A549 (cell line): ENCODE results near the gene UGT3A2. TPM values are rescaled to one million over a fixed set of nuclear protein-coding genes. Genes with fewer than 3 reads are reported as not detected.

Experiments
- ATAC-seq, 2 experiments: fragments of 200-7000 bp in 1 of 2; fragments of >200 bp in 1 of 2; cut with Nextera tagmentation in 1 of 2; cut with Tn5 transposase in 1 of 2; 3 replicates each; pipeline versions ENCODE4 v1.8.0 to v1.9.1; 2018 to 2020; ENCODE audit warnings: mild to moderate bottlenecking in 1 of 2, moderate library complexity in 1 of 2
- CTCF ChIA-PET: fragments of 300-600 bp; sonication (Branson Sonifier 250); formaldehyde crosslinking; extraction: SDS; loops from one replicate; lab custom pipeline; 2021; ENCODE audit warnings: antibody characterized with exemption, inconsistent platforms; lab: Yijun Ruan, JAX
- POLR2A ChIA-PET: fragments of 350-600 bp; formaldehyde crosslinking; extraction: SDS; loops from one replicate; lab custom pipeline; 2021; ENCODE audit warnings: antibody characterized with exemption, inconsistent platforms; lab: Yijun Ruan, JAX
- DNase-seq, 2 experiments: peaks; one replicate each; pipeline versions ENCODE4 v3.0.0 to v3.0.0-alpha.2; 2011 to 2016; ENCODE audit warnings: low read depth in 1 of 2, low spot score in 1 of 2
- FAIRE-seq: peaks from 2 replicates; lab custom pipeline; 2011; peaks lifted over from hg19 to GRCh38; lab: Jason Lieb, UNC
- H3K27ac ChIP-seq, 2 experiments: fragments of >200 bp; sonication (Bioruptor Twin); formaldehyde crosslinking; 3 replicates each; pipeline ENCODE4 v1.5.1; 2016 to 2017
- H3K4me1 ChIP-seq: fragments of >200 bp; sonication (Bioruptor Twin); formaldehyde crosslinking; 3 replicates; pipeline ENCODE4 v1.6.1; 2016
- H3K4me2 ChIP-seq: fragments of >200 bp; sonication (Bioruptor Twin); formaldehyde crosslinking; 3 replicates; pipeline ENCODE4 v1.6.1; 2016
- H3K4me3 ChIP-seq: fragments of >200 bp; sonication (Bioruptor Twin); formaldehyde crosslinking; 3 replicates; pipeline ENCODE4 v1.5.1; 2016
- H3K9me3 ChIP-seq: fragments of >200 bp; sonication (Bioruptor Twin); formaldehyde crosslinking; 3 replicates; pipeline ENCODE4 v1.6.1; 2016
- BHLHE40 ChIP-seq: IDR thresholded peaks from 2 replicates; pipeline ENCODE4 v1.6.1; 2012; ENCODE audit warnings: low read depth, low read length, inconsistent platforms
- CBX8 ChIP-seq: fragments of 200-600 bp; sonication (generic); IDR thresholded peaks from 2 replicates; pipeline ENCODE4 v1.6.1; 2016
- CEBPB ChIP-seq, 2 experiments: fragments of >200 bp in 1 of 2; sonication (Bioruptor Twin) in 1 of 2; formaldehyde crosslinking in 1 of 2; IDR thresholded peaks; 2 replicates each; pipeline ENCODE4 v1.6.1; 2012 to 2016
- CHD2 ChIP-seq: fragments of 150-350 bp; IDR thresholded peaks from 2 replicates; pipeline ENCODE4 v1.6.1; 2014; ENCODE audit warnings: low read length; ENCODE audit not compliant: partially characterized antibody
- FOXS1 ChIP-seq: fragments of 250-450 bp; sonication (Bioruptor Pico); IDR thresholded peaks from 2 replicates; pipeline ENCODE4 v1.5.0; 2020; ENCODE audit warnings: mild to moderate bottlenecking, moderate library complexity
- GATA3 ChIP-seq: IDR thresholded peaks from 2 replicates; pipeline ENCODE4 v1.6.1; 2012; ENCODE audit warnings: borderline replicate concordance
- HOXB5 ChIP-seq: fragments of 250-450 bp; sonication (Bioruptor Pico); IDR thresholded peaks from 2 replicates; pipeline ENCODE4 v1.5.0; 2020; ENCODE audit warnings: mild to moderate bottlenecking, moderate library complexity
- MAFK ChIP-seq: fragments of 450-650 bp; IDR thresholded peaks from 2 replicates; pipeline ENCODE4 v1.6.1; 2014; ENCODE audit not compliant: partially characterized antibody
- RARB ChIP-seq: fragments of 250-450 bp; sonication (Bioruptor Pico); IDR thresholded peaks from 2 replicates; pipeline ENCODE4 v1.8.0; 2021; ENCODE audit warnings: mild to moderate bottlenecking, moderate library complexity
- SMC3 ChIP-seq: fragments of >200 bp; sonication (Bioruptor Twin); formaldehyde crosslinking; IDR thresholded peaks from 3 replicates; pipeline ENCODE4 v1.6.1; 2018; ENCODE audit warnings: inconsistent platforms
- TFCP2L1 ChIP-seq: fragments of 250-450 bp; sonication (Bioruptor Pico); IDR thresholded peaks from 2 replicates; pipeline ENCODE4 v1.5.0; 2021; ENCODE audit warnings: mild to moderate bottlenecking
- ZC3H11A ChIP-seq: fragments of 450-650 bp; IDR thresholded peaks from 2 replicates; pipeline ENCODE4 v1.6.1; 2014; ENCODE audit warnings: antibody characterized with exemption, mild to moderate bottlenecking
- ZFP36 ChIP-seq: fragments of 450-650 bp; IDR thresholded peaks from 2 replicates; pipeline ENCODE4 v1.6.1; 2014; ENCODE audit warnings: borderline replicate concordance; ENCODE audit not compliant: partially characterized antibody
- WGBS: methylation state at CpG from one replicate; pipeline ENCODE4 v1.1.6; 2017; ENCODE audit errors: missing lambda C conversion rate; 5-methylcytosine and 5-hydroxymethylcytosine counted together
- polyA plus RNA-seq, 4 experiments: library from polyadenylated mRNA; depleted of rRNA in 3 of 4; stranded (reverse); fragments of >200 nt; fragmentation: RNase III in 1 of 4; extraction: RNeasy Plus Mini Kit Qiagen cat#74134 plus additional on column Dnase treatment in 1 of 4; gene quantifications; 2 replicates in 3 of 4; 3 replicates in 1 of 4; pipeline ENCODE4 v1.2.3, GENCODE V29; 2011 to 2017
- TF ChIP-seq, protein P1 (sequence below): IDR thresholded peaks from 2 replicates; pipeline ENCODE4 v1.6.1; 2012; ENCODE audit warnings: low read depth, borderline replicate concordance
- TF ChIP-seq, protein P2 (sequence below): fragments of 150-350 bp; IDR thresholded peaks from 2 replicates; pipeline ENCODE4 v1.6.1; 2014; ENCODE audit warnings: low read depth, mild to moderate bottlenecking, low read length
- TF ChIP-seq, protein P3 (sequence below): fragments of 200-600 bp; sonication (generic); IDR thresholded peaks from 2 replicates; pipeline ENCODE4 v1.6.1; 2016; ENCODE audit warnings: antibody characterized with exemption, mild to moderate bottlenecking, moderate library complexity

Gene UGT3A2
- polyA plus RNA-seq, 2 of the 4 experiments (the other 2 are of a cell fraction): not detected

DNA sequence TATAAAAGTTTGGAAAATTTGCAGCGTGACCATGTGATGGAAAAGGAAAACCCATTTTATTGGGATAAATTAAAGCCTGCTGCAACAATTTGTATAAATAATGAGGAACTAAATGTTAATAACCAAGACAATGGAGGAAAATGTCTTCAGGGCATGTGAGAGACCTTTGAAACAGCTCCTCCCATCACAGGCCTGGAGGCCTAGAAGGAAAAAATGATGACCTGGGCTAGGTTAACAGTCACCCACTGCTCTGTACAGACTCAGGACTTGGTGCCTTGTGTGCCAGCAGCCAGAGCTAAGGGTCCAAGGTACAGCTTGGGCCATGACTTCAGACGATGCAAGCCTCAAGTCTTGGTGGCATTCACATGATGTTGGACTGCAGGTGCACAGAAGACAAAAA is 53.5 kb downstream of the UGT3A2 start:
- no peak for FAIRE-seq
- POLR2A ChIA-PET: no interaction called here
- no peak for ATAC-seq

DNA sequence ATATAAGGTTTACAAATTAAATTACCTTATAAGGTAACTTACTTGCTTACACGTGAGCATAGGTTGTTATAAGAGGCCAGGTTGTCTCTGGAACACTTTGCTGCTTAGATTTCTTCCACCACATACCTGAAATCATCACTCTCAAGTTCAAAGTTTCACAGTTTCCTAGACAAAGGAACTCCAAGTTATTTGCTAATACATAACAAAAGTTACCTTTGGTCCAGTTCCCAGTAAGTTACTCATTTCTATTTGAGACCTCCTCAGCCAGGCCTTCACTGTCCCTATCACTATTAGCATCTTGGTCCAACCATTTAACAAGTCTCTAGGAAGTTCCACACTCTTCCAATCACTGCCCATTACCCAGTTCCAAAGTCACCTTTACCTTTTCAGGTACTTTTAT is 57.0 kb downstream of the UGT3A2 start:
- WGBS: 4% methylated on average over 1 of the region's 1 CpG
- FAIRE-seq (no peak), DNase-seq (no peak), ATAC-seq (no peak)
- H3K4me1 ChIP-seq: no peaks in the 10 kb centered on the region
- no peak overlapping the region for H3K4me2 ChIP-seq
- no peak overlapping the region for H3K4me3 ChIP-seq
- H3K27ac ChIP-seq: no peak overlapping the region
- no peaks in the 10 kb centered on the region for H3K9me3 ChIP-seq
- CTCF ChIA-PET: no interaction called here
- TF ChIP-seq CEBPB (IDR thresholded peaks at IDR 0.05): no peak
- POLR2A ChIA-PET: no interaction called here

More for the DNA sequence above, 53.5 kb downstream of the UGT3A2 start:
- H3K9me3 ChIP-seq: no peaks in the 10 kb centered on the region
- 15% methylated on average over 2 of the region's 2 CpGs for WGBS
- no peak for DNase-seq
- no peak overlapping the region for H3K4me3 ChIP-seq
- TF ChIP-seq CHD2 (no peak), ZFP36 (peak; percentile 39)
- H3K4me1 ChIP-seq: no peaks in the 10 kb centered on the region
- H3K4me2 ChIP-seq: no peak overlapping the region
- H3K27ac ChIP-seq: no peak overlapping the region
- CTCF ChIA-PET: no interaction called here

DNA sequence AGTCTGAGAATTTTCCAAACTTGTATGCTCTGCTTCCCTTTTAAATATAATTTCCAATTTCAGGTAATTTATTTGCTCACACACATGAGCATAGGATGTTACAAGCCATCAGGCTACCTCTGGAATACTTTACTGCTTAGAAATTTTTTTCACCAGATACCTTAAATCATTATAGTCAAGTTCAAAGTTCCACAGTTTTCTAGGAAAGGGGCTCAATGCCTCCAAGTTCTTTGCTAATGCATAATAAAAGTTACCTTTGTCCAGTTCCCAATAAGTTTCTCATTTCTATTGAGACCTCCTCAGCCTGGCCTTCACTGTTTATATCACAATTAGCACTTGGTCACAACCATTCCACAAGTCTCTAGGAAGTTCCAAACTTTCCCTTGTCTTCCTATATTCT is 59.3 kb downstream of the UGT3A2 start:
- Histone ChIP-seq H3K9me3 (no peaks in the 10 kb centered on the region), H3K27ac (no peak overlapping the region), H3K4me3 (no peak overlapping the region), H3K4me1 (no peaks in the 10 kb centered on the region), H3K4me2 (no peak overlapping the region)
- ChIA-PET POLR2A (no interaction called here), CTCF (no interaction called here)
- ATAC-seq (no peak), DNase-seq (no peak), FAIRE-seq (no peak)
- TF ChIP-seq, protein P1, sequence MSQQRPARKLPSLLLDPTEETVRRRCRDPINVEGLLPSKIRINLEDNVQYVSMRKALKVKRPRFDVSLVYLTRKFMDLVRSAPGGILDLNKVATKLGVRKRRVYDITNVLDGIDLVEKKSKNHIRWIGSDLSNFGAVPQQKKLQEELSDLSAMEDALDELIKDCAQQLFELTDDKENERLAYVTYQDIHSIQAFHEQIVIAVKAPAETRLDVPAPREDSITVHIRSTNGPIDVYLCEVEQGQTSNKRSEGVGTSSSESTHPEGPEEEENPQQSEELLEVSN: no peak
- TF ChIP-seq RARB (CRISPR knock-in tag) (no peak), CBX8 (no peak)

DNA sequence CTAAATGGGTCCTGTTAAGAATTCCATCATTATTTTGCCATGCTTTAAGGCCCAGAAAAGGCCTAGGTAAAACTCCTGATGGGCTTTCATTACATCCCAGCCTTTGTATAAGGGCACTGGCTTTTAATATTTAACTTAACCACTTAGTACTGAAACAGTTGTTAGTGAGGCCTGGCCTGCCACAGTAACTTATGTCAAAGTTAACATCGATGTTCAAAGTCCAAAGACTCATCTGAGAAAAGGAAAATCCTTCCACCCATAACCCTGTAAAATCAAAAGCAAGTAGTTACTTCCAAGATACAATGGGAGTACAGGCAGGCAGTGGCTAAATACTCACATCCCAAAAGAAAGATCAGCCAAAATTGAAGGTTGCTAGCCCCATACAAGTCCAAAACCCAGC is 60.5 kb downstream of the UGT3A2 start:
- no peak for FAIRE-seq
- DNase-seq: no peak
- no peak for ATAC-seq

DNA sequence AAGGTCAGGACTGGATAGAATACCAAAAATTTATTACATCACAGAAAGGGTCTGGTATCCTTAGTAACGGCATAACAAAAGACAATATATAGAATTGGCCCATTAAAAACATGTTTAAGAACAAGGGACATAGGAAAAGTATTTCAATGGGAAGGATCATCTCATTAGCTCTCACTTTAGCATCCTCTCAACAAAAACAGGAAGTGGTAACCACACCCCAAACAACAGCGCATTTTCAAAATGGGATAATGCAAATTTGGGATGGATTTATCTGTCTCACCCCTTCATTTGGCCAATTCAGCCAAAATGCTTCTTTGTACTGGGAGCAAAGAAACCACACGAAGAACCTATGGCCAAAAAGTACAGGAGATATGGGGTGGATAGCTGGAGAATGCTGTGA is 65.7 kb downstream of the UGT3A2 start:
- no peaks in the 10 kb centered on the region for H3K9me3 ChIP-seq
- H3K4me2 ChIP-seq: no peak overlapping the region
- 1% methylated on average over 3 of the region's 3 CpGs for WGBS
- FAIRE-seq: no peak
- TF ChIP-seq BHLHE40: no peak
- no peak for TF ChIP-seq FOXS1 (CRISPR knock-in tag)
- TF ChIP-seq HOXB5 (CRISPR knock-in tag): no peak
- TF ChIP-seq TFCP2L1 (CRISPR knock-in tag): no peak
- no peak for TF ChIP-seq SMC3
- no peak for TF ChIP-seq MAFK
- TF ChIP-seq, protein P2, sequence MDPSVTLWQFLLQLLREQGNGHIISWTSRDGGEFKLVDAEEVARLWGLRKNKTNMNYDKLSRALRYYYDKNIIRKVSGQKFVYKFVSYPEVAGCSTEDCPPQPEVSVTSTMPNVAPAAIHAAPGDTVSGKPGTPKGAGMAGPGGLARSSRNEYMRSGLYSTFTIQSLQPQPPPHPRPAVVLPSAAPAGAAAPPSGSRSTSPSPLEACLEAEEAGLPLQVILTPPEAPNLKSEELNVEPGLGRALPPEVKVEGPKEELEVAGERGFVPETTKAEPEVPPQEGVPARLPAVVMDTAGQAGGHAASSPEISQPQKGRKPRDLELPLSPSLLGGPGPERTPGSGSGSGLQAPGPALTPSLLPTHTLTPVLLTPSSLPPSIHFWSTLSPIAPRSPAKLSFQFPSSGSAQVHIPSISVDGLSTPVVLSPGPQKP: no peak
- no peaks in the 10 kb centered on the region for H3K4me1 ChIP-seq
- no peak for ATAC-seq
- CTCF ChIA-PET: no interaction called here
- no peak overlapping the region for H3K27ac ChIP-seq
- no peak for DNase-seq
- no peak overlapping the region for H3K4me3 ChIP-seq
- POLR2A ChIA-PET: no interaction called here

More for the DNA sequence above, 60.5 kb downstream of the UGT3A2 start:
- POLR2A ChIA-PET: no interaction called here
- Histone ChIP-seq H3K27ac (no peak overlapping the region), H3K4me2 (no peak overlapping the region), H3K4me1 (no peaks in the 10 kb centered on the region), H3K9me3 (no peaks in the 10 kb centered on the region), H3K4me3 (no peak overlapping the region)
- CTCF ChIA-PET: no interaction called here
- WGBS: 4% methylated on average over 1 of the region's 1 CpG
- no peak for TF ChIP-seq BHLHE40
- no peak for TF ChIP-seq ZC3H11A
- TF ChIP-seq, protein P3, sequence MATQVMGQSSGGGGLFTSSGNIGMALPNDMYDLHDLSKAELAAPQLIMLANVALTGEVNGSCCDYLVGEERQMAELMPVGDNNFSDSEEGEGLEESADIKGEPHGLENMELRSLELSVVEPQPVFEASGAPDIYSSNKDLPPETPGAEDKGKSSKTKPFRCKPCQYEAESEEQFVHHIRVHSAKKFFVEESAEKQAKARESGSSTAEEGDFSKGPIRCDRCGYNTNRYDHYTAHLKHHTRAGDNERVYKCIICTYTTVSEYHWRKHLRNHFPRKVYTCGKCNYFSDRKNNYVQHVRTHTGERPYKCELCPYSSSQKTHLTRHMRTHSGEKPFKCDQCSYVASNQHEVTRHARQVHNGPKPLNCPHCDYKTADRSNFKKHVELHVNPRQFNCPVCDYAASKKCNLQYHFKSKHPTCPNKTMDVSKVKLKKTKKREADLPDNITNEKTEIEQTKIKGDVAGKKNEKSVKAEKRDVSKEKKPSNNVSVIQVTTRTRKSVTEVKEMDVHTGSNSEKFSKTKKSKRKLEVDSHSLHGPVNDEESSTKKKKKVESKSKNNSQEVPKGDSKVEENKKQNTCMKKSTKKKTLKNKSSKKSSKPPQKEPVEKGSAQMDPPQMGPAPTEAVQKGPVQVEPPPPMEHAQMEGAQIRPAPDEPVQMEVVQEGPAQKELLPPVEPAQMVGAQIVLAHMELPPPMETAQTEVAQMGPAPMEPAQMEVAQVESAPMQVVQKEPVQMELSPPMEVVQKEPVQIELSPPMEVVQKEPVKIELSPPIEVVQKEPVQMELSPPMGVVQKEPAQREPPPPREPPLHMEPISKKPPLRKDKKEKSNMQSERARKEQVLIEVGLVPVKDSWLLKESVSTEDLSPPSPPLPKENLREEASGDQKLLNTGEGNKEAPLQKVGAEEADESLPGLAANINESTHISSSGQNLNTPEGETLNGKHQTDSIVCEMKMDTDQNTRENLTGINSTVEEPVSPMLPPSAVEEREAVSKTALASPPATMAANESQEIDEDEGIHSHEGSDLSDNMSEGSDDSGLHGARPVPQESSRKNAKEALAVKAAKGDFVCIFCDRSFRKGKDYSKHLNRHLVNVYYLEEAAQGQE: no peak
- no peak for TF ChIP-seq GATA3
